Myocyte (in vitro differentiated cells): Measurements from ENCODE around the gene WRAP73. TPM values are rescaled to one million over a fixed set of nuclear protein-coding genes. Genes with fewer than 3 reads are reported as not detected.

Experiments
- total RNA-seq: library from RNA; depleted of rRNA; stranded (reverse); fragments of >200 nt; gene quantifications from 2 replicates; pipeline ENCODE4 v1.2.3, GENCODE V29; 2014

The WRAP73 gene
- total RNA-seq, 1 donor from 2014 or later: 25.8 TPM

Other genes with a start within 250 kb of the WRAP73 start
- not detected in 2 replicates for gene ARHGEF16, start 195.4 kb downstream of the WRAP73 start, total RNA-seq
- 0.13 and 0.16 TPM in 2 replicates for gene MEGF6, start 38.6 kb downstream of the WRAP73 start, total RNA-seq
- gene TPRG1L, start 25.1 kb downstream of the WRAP73 start, total RNA-seq: 19.7 and 23.2 TPM in 2 replicates
- gene TP73, start 2.4 kb upstream of the WRAP73 start, total RNA-seq: 1.3 and 2.2 TPM in 2 replicates
- not detected in 2 replicates for gene CCDC27, start 102.3 kb upstream of the WRAP73 start, total RNA-seq
- not detected in 2 replicates for gene SMIM1, start 122.6 kb upstream of the WRAP73 start, total RNA-seq
- gene LRRC47, start 146.4 kb upstream of the WRAP73 start, total RNA-seq: 57.2 and 63.5 TPM in 2 replicates
- 22.7 and 23.1 TPM in 2 replicates for gene CEP104, start 207.1 kb upstream of the WRAP73 start, total RNA-seq
- 3.0 and 3.7 TPM in 2 replicates for gene DFFB, start 207.4 kb upstream of the WRAP73 start, total RNA-seq